ENCODE data around the gene AUTS2.

Gene AUTS2

GRCh38 chr7:70071766-70072165 is 473.5 kb downstream of the AUTS2 start:
- no peak for DNase-seq (ENCODE audit: low read depth)

GRCh38 chr7:70072220-70072619 is 473.9 kb downstream of the AUTS2 start:
- DNase-seq (ENCODE audit: low read depth): no peak

GRCh38 chr7:70076325-70076724 is 478.1 kb downstream of the AUTS2 start:
- DNase-seq (ENCODE audit: low read depth): no peak

GRCh38 chr7:70082099-70082611 is 483.9 kb downstream of the AUTS2 start:
- no peak for DNase-seq (ENCODE audit: low read depth)

GRCh38 chr7:70091362-70091761 is 493.1 kb downstream of the AUTS2 start:
- DNase-seq (ENCODE audit: low read depth): no peak

GRCh38 chr7:70092314-70093204 is 494.3 kb downstream of the AUTS2 start:
- no peak for DNase-seq (ENCODE audit: low read depth)

- DNase-seq (ENCODE audit: low read depth): no peak
Measured at GRCh38 chr7:70093205-70093904, 495.1 kb downstream of the AUTS2 start.

GRCh38 chr7:70094831-70095230 is 496.6 kb downstream of the AUTS2 start:
- DNase-seq (ENCODE audit: low read depth): no peak

GRCh38 chr7:70097645-70098044 is 499.4 kb downstream of the AUTS2 start:
- DNase-seq (ENCODE audit: low read depth): no peak

- no peak for DNase-seq (ENCODE audit: low read depth)
Measured at GRCh38 chr7:70098133-70098561, 499.9 kb downstream of the AUTS2 start.

GRCh38 chr7:70098905-70099672 is 500.8 kb downstream of the AUTS2 start:
- no peak for DNase-seq (ENCODE audit: low read depth)

- no peak for DNase-seq (ENCODE audit: low read depth)
Measured at GRCh38 chr7:70104243-70104642, 506.0 kb downstream of the AUTS2 start.

GRCh38 chr7:70113078-70113477 is 514.8 kb downstream of the AUTS2 start:
- DNase-seq (ENCODE audit: low read depth): no peak

GRCh38 chr7:70113536-70113935 is 515.3 kb downstream of the AUTS2 start:
- no peak for DNase-seq (ENCODE audit: low read depth)

GRCh38 chr7:70114806-70115205 is 516.5 kb downstream of the AUTS2 start:
- no peak for DNase-seq (ENCODE audit: low read depth)

GRCh38 chr7:70116244-70116643 is 518.0 kb downstream of the AUTS2 start:
- DNase-seq (ENCODE audit: low read depth): no peak

GRCh38 chr7:70116867-70117266 is 518.6 kb downstream of the AUTS2 start:
- no peak for DNase-seq (ENCODE audit: low read depth)

- no peak for DNase-seq (ENCODE audit: low read depth)
Measured at GRCh38 chr7:70120851-70121250, 522.6 kb downstream of the AUTS2 start.

- no peak for DNase-seq (ENCODE audit: low read depth)
Measured at GRCh38 chr7:70131817-70132216, 533.5 kb downstream of the AUTS2 start.

GRCh38 chr7:70132226-70132851 is 534.1 kb downstream of the AUTS2 start:
- no peak for DNase-seq (ENCODE audit: low read depth)

GRCh38 chr7:70132852-70133690 is 534.8 kb downstream of the AUTS2 start:
- no peak for DNase-seq (ENCODE audit: low read depth)
